GM21447 (cell line): ENCODE measurements around the gene ANO8.

Experiments used
- ATAC-seq: cut with Tn5 transposase; IDR thresholded peaks from one replicate; pipeline ENCODE4 v1.9.1; 2021; ENCODE audit not compliant: unreplicated experiment

Gene ANO8

GRCh38 chr19:17328517-17329365 is 5.9 kb downstream of the ANO8 start:
- no peak for ATAC-seq

GRCh38 chr19:17327654-17328516 is 6.8 kb downstream of the ANO8 start:
- no peak for ATAC-seq

GRCh38 chr19:17327068-17327653 is 7.5 kb downstream of the ANO8 start:
- no peak for ATAC-seq

- ATAC-seq = no peak
Measured at GRCh38 chr19:17326595-17326966, 8.1 kb downstream of the ANO8 start.

GRCh38 chr19:17325881-17326594 is 8.6 kb downstream of the ANO8 start:
- no peak for ATAC-seq

GRCh38 chr19:17325133-17325532 is 9.5 kb downstream of the ANO8 start:
- no peak for ATAC-seq

GRCh38 chr19:17324357-17325114 is 10.1 kb downstream of the ANO8 start:
- ATAC-seq = no peak

- no peak for ATAC-seq
Measured at GRCh38 chr19:17323964-17324332, 10.7 kb downstream of the ANO8 start.

- no peak for ATAC-seq
Measured at GRCh38 chr19:17323300-17323963, 11.2 kb downstream of the ANO8 start.

GRCh38 chr19:17322854-17323253 is 11.8 kb downstream of the ANO8 start:
- no peak for ATAC-seq

- no peak for ATAC-seq
Measured at GRCh38 chr19:17321655-17322489, 12.8 kb downstream of the ANO8 start.

GRCh38 chr19:17320435-17320834 is 14.2 kb downstream of the ANO8 start:
- ATAC-seq = no peak

GRCh38 chr19:17319473-17320238 is 15.0 kb downstream of the ANO8 start:
- ATAC-seq = no peak

GRCh38 chr19:17318966-17319365 is 15.7 kb downstream of the ANO8 start:
- no peak for ATAC-seq

GRCh38 chr19:17314007-17314593 is 20.6 kb downstream of the ANO8 start:
- no peak for ATAC-seq

GRCh38 chr19:17312189-17313113 is 22.2 kb downstream of the ANO8 start:
- ATAC-seq = no peak
